CD14-positive monocyte (primary cell): ENCODE data around the gene CALD1. TPM values are rescaled to one million over a fixed set of nuclear protein-coding genes. Genes with fewer than 3 reads are reported as not detected.

ENCODE experiments used
- DNase-seq, 3 donors: peaks; one replicate each; pipeline ENCODE4 v3.0.0-alpha.2; 2011 to 2022
- H2AFZ ChIP-seq: 2 replicates; pipeline ENCODE4 v1.6.0; 2012; ENCODE audit warnings: mild to moderate bottlenecking, low read depth, low read length, inconsistent platforms; ENCODE audit not compliant: insufficient read depth, poor library complexity, severe bottlenecking
- H3K27ac ChIP-seq, 2 donors: 1 replicate in 1 of 2; 2 replicates in 1 of 2; pipeline ENCODE4 v1.5.1; 2012 to 2013; ENCODE audit warnings: low read length in 2 of 2, control low read depth in 1 of 2, inconsistent platforms in 1 of 2, low read depth in 1 of 2, mild to moderate bottlenecking in 1 of 2
- H3K27me3 ChIP-seq, 2 donors: one replicate each; pipeline versions ENCODE4 v1.6.0 to v1.6.1; 2011 to 2013; ENCODE audit warnings: low read length in 2 of 2; ENCODE audit not compliant: control insufficient read depth in 2 of 2, insufficient read depth in 2 of 2
- H3K36me3 ChIP-seq, 2 donors: replicated peaks in 1 of 2; 1 replicate in 1 of 2; 2 replicates in 1 of 2; pipeline versions ENCODE4 v1.5.1 to v1.6.1; 2012 to 2013; ENCODE audit warnings: low read length in 2 of 2, control low read depth in 1 of 2, inconsistent platforms in 1 of 2, mild to moderate bottlenecking in 1 of 2; ENCODE audit not compliant: insufficient read depth in 2 of 2, control insufficient read depth in 1 of 2
- H3K4me1 ChIP-seq, 2 donors: 1 replicate in 1 of 2; 2 replicates in 1 of 2; pipeline versions ENCODE4 v1.5.1 to v1.6.1; 2012 to 2013; ENCODE audit warnings: low read length in 2 of 2, control low read depth in 1 of 2, inconsistent platforms in 1 of 2, mild to moderate bottlenecking in 1 of 2, moderate library complexity in 1 of 2; ENCODE audit not compliant: insufficient read depth in 2 of 2, control insufficient read depth in 1 of 2
- H3K4me2 ChIP-seq: replicated peaks from 2 replicates; pipeline ENCODE3; 2012; ENCODE audit warnings: low read length, moderate library complexity, mild to moderate bottlenecking; ENCODE audit not compliant: poor library complexity, severe bottlenecking; ENCODE audit errors: extremely low read depth
- H3K4me3 ChIP-seq, 3 experiments: fragments of 200-600 bp in 1 of 3; sonication (generic) in 1 of 3; replicated peaks in 1 of 3; 1 replicate in 2 of 3; 2 replicates in 1 of 3; pipeline ENCODE4 v1.5.1; 2011 to 2013; ENCODE audit warnings: low read length in 3 of 3, mild to moderate bottlenecking in 3 of 3, control low read depth in 2 of 3, low read depth in 2 of 3, inconsistent platforms in 1 of 3, moderate library complexity in 1 of 3
- H3K79me2 ChIP-seq: 2 replicates; pipeline ENCODE4 v1.6.0; 2012; ENCODE audit warnings: mild to moderate bottlenecking, control low read depth, inconsistent platforms, low read length, moderate library complexity; ENCODE audit not compliant: insufficient read depth
- H3K9ac ChIP-seq: 2 replicates; pipeline ENCODE4 v1.6.0; 2017; ENCODE audit warnings: low read length, mild to moderate bottlenecking; ENCODE audit not compliant: insufficient read depth, poor library complexity, severe bottlenecking
- H3K9me3 ChIP-seq, 2 donors: replicated peaks in 1 of 2; 1 replicate in 1 of 2; 2 replicates in 1 of 2; pipeline versions ENCODE4 v1.5.1 to v1.6.1; 2012 to 2013; ENCODE audit warnings: low read length in 2 of 2, control low read depth in 1 of 2; ENCODE audit not compliant: control insufficient read depth in 1 of 2, insufficient read depth in 1 of 2
- H4K20me1 ChIP-seq: 2 replicates; pipeline ENCODE4 v1.6.0; 2012; ENCODE audit warnings: mild to moderate bottlenecking, low read length, control low read depth, moderate library complexity; ENCODE audit not compliant: insufficient read depth
- H3K27ac Mint-ChIP-seq, 7 donors: one replicate each; pipeline ENCODE4 v1.8.0; 2020; ENCODE audit warnings: mild to moderate bottlenecking in 7 of 7, mixed read lengths in 7 of 7, moderate library complexity in 6 of 7, inconsistent platforms in 2 of 7
- H3K27me3 Mint-ChIP-seq, 3 donors: one replicate each; pipeline ENCODE4 v1.8.0; 2021 to 2022; ENCODE audit warnings: low read depth in 3 of 3, mild to moderate bottlenecking in 3 of 3, mixed read lengths in 3 of 3, moderate library complexity in 3 of 3, inconsistent platforms in 1 of 3
- H3K36me3 Mint-ChIP-seq, 2 donors: one replicate each; pipeline ENCODE4 v1.8.0; 2020; ENCODE audit warnings: mixed read lengths in 2 of 2, inconsistent platforms in 1 of 2, mild to moderate bottlenecking in 1 of 2
- H3K4me1 Mint-ChIP-seq: one replicate; pipeline ENCODE4 v1.8.0; 2020; ENCODE audit warnings: mild to moderate bottlenecking, mixed read lengths
- H3K4me3 Mint-ChIP-seq, 2 donors: one replicate each; pipeline ENCODE4 v1.8.0; 2020; ENCODE audit warnings: mild to moderate bottlenecking in 2 of 2, mixed read lengths in 2 of 2, moderate library complexity in 1 of 2
- H3K9me3 Mint-ChIP-seq, 7 donors: one replicate each; pipeline ENCODE4 v1.8.0; 2020 to 2022; ENCODE audit warnings: mixed read lengths in 7 of 7, mild to moderate bottlenecking in 6 of 7, moderate library complexity in 6 of 7, inconsistent platforms in 2 of 7
- WGBS: methylation state at CpG from one replicate; pipeline ENCODE4 v1.1.5; 2013; ENCODE audit warnings: missing lambda C conversion rate; ENCODE audit not compliant: insufficient coverage; 5-methylcytosine and 5-hydroxymethylcytosine counted together
- intact Hi-C, 2 donors: fragments of 100-400 bp; cut with micrococcal nuclease; formaldehyde crosslinking; loops; one replicate each; pipeline versions ENCODE4 v1.15.0 to v1.15.1; 2023
- polyA plus RNA-seq, 3 donors: library from polyadenylated mRNA; depleted of rRNA in 1 of 3; unstranded in 2 of 3; stranded (reverse) in 1 of 3; fragments of 300-500 nt in 2 of 3; fragments of >200 nt in 1 of 3; fragmentation: Illumina TruSeq in 2 of 3; gene quantifications; 1 replicate in 2 of 3; 2 replicates in 1 of 3; pipeline ENCODE4 v1.2.3, GENCODE V29; 2012 to 2021
- TF ChIP-seq, protein P1 (sequence below): fragments of 200-600 bp; IDR thresholded peaks from one replicate; pipeline ENCODE4 v1.8.0; 2022; ENCODE audit warnings: antibody characterized with exemption, mild to moderate bottlenecking

The CALD1 gene
- polyA plus RNA-seq, 3 donors, result 0.18 TPM; not detected in 2

GRCh38 chr7:134933460-134934068 is 154.1 kb downstream of the CALD1 start:
- intact Hi-C loops, result no loop called here
- 74% methylated on average over 3 of the region's 3 CpGs for WGBS
- Mint-ChIP-seq H3K4me1 (peaks cover 11% of the 10 kb centered on the region), H3K9me3 (peaks cover 0 to 7% (median 3%) of the 10 kb centered on the region in 7 donors), H3K27ac (peak overlapping the region in 2 of 7 donors; percentile 8 to 84), H3K27me3 (peaks cover under 1 to 2% (median 1%) of the 10 kb centered on the region in 3 donors), H3K4me3 (peak overlapping the region in 1 of 2 donors; percentile 74), H3K36me3 (no peaks in the 10 kb centered on the region)
- peaks cover 8 to 12% of the 10 kb centered on the region in 2 donors for H3K4me1 ChIP-seq
- H3K9ac ChIP-seq, result no peak overlapping the region
- peak overlapping the region; percentile 42 for H2AFZ ChIP-seq
- peak overlapping the region in 1 of 2 donors; percentile 7 for H3K27ac ChIP-seq
- no peak for DNase-seq
- H3K79me2 ChIP-seq, result no peaks in the 10 kb centered on the region
- H3K9me3 ChIP-seq, result no peaks in the 10 kb centered on the region
- no peaks in the 10 kb centered on the region for H3K27me3 ChIP-seq
- H3K4me3 ChIP-seq, result peak overlapping the region in 1 of 3 experiments; percentile 31
- TF ChIP-seq, protein P1, sequence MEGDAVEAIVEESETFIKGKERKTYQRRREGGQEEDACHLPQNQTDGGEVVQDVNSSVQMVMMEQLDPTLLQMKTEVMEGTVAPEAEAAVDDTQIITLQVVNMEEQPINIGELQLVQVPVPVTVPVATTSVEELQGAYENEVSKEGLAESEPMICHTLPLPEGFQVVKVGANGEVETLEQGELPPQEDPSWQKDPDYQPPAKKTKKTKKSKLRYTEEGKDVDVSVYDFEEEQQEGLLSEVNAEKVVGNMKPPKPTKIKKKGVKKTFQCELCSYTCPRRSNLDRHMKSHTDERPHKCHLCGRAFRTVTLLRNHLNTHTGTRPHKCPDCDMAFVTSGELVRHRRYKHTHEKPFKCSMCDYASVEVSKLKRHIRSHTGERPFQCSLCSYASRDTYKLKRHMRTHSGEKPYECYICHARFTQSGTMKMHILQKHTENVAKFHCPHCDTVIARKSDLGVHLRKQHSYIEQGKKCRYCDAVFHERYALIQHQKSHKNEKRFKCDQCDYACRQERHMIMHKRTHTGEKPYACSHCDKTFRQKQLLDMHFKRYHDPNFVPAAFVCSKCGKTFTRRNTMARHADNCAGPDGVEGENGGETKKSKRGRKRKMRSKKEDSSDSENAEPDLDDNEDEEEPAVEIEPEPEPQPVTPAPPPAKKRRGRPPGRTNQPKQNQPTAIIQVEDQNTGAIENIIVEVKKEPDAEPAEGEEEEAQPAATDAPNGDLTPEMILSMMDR, result no peak
- no peaks in the 10 kb centered on the region for H3K36me3 ChIP-seq
- H4K20me1 ChIP-seq, result no peaks in the 10 kb centered on the region
- H3K4me2 ChIP-seq, result peak overlapping the region; percentile 33

- peaks cover 8 to 12% of the 10 kb centered on the region in 2 donors for H3K4me1 ChIP-seq
- no peak overlapping the region for H3K4me3 ChIP-seq
- H3K36me3 ChIP-seq, result no peaks in the 10 kb centered on the region
- no peak overlapping the region for H3K4me2 ChIP-seq
- no peak overlapping the region for H3K27ac ChIP-seq
- no peaks in the 10 kb centered on the region for H3K27me3 ChIP-seq
- H2AFZ ChIP-seq, result no peak overlapping the region
- Mint-ChIP-seq H3K4me1 (peaks cover 11% of the 10 kb centered on the region), H3K27me3 (peaks cover 0 to 2% (median 1%) of the 10 kb centered on the region in 3 donors), H3K36me3 (no peaks in the 10 kb centered on the region), H3K4me3 (no peak overlapping the region), H3K27ac (no peak overlapping the region), H3K9me3 (peaks cover 0 to 7% (median 3%) of the 10 kb centered on the region in 7 donors)
- intact Hi-C loops, result no loop called here
- no CpG with 5 or more reads among the region's 2 CpGs for WGBS
- no peaks in the 10 kb centered on the region for H3K9me3 ChIP-seq
- H4K20me1 ChIP-seq, result no peaks in the 10 kb centered on the region
- TF ChIP-seq, protein P1, result no peak
- no peaks in the 10 kb centered on the region for H3K79me2 ChIP-seq
- H3K9ac ChIP-seq, result no peak overlapping the region
- no peak for DNase-seq
Measured at GRCh38 chr7:134935701-134936100, 156.3 kb downstream of the CALD1 start.
